Esophagus (tissue), 2 donors: ENCODE data around the gene SERTAD4. TPM values are rescaled to one million over a fixed set of nuclear protein-coding genes. Genes with fewer than 3 reads are reported as not detected.
A peak's percentile ranks its signal among the peaks of the same experiment; 100 is the strongest.

Source experiments
- H3K27ac ChIP-seq, 2 donors: one replicate each; pipeline ENCODE4 v1.5.1; 2013; ENCODE audit warnings: low read depth in 2 of 2, mild to moderate bottlenecking in 2 of 2, inconsistent platforms in 1 of 2, low read length in 1 of 2, moderate library complexity in 1 of 2
- H3K27me3 ChIP-seq, 2 donors: one replicate each; pipeline ENCODE4 v1.6.1; 2013; ENCODE audit warnings: low read length in 2 of 2, control low read depth in 1 of 2, mild to moderate bottlenecking in 1 of 2; ENCODE audit not compliant: insufficient read depth in 2 of 2, control insufficient read depth in 1 of 2
- H3K36me3 ChIP-seq, 2 donors: one replicate each; pipeline ENCODE4 v1.6.1; 2013; ENCODE audit warnings: low read length in 1 of 2; ENCODE audit not compliant: control insufficient read depth in 2 of 2, insufficient read depth in 2 of 2
- H3K4me1 ChIP-seq, 2 donors: one replicate each; pipeline ENCODE4 v1.6.1; 2013; ENCODE audit warnings: low read length in 1 of 2; ENCODE audit not compliant: control insufficient read depth in 2 of 2, insufficient read depth in 2 of 2
- H3K4me3 ChIP-seq, 2 donors: one replicate each; pipeline ENCODE4 v1.5.1; 2013; ENCODE audit warnings: low read length in 2 of 2, mild to moderate bottlenecking in 2 of 2, low read depth in 1 of 2, moderate library complexity in 1 of 2
- H3K9me3 ChIP-seq, 2 donors: one replicate each; pipeline ENCODE4 v1.6.1; 2013; ENCODE audit warnings: mild to moderate bottlenecking in 2 of 2, low read depth in 1 of 2, low read length in 1 of 2, moderate library complexity in 1 of 2; ENCODE audit not compliant: control insufficient read depth in 2 of 2, insufficient read depth in 1 of 2
- WGBS, 2 donors: extraction: QIAGEN DNeasy Blood & Tissue Kit; methylation state at CpG; one replicate each; pipeline ENCODE4 v1.1.7; 2013; 5-methylcytosine and 5-hydroxymethylcytosine counted together
- polyA plus RNA-seq, 2 donors: library from polyadenylated mRNA; stranded (reverse); fragments of 200-250 nt; gene quantifications; one replicate each; pipeline ENCODE4 v1.2.3, GENCODE V29; 2013
- donor health status: healthy with polysubstance abuse.
- donor health status: Bipolar disorder and iron deficiency.

The SERTAD4 gene
- polyA plus RNA-seq, 2 donors: 3.0 to 4.2 TPM

DNA sequence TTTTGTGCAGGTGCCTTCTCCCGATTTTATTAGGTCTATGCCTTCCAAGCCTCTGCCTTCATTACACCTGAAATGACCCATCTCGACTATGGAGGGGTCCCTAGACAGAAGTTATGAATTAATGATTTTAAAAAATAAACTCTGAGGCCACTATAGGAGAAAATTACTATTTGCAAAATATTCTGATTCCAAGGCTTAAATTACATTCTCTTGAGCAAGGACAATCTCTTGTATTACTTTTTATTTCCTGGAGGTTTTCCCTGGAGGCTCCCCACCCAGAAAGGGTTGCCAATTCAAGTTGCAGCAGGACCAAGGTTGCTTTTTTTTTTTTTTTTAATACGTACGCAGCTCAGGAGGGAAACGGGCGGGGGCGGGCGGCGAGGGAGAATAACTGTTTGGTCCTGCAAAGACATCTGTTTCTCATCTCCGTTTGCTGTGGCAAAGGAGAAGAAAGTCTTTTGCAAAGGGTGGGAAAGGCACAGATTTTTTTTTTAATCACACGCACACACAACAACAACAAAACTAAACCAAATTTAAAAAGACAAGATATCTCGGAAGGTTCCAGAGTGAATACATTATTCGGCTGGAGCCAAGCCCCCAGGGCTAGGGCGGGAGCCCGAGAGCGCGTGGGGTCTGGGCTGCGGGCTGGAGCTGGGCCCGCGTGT is 618 bp upstream of the SERTAD4 start:
- Histone ChIP-seq H3K4me1 (peaks cover 0 to 7% of the 10 kb centered on the region in 2 donors), H3K4me3 (peak overlapping the region; percentile 23 to 60), H3K36me3 (no peaks in the 10 kb centered on the region), H3K27ac (peak overlapping the region; percentile 70 to 74), H3K9me3 (no peaks in the 10 kb centered on the region), H3K27me3 (peaks cover 0 to 2% of the 10 kb centered on the region in 2 donors)
- WGBS, 2 donors: 2 to 6% methylated on average over 20 of the region's 20 CpGs

DNA sequence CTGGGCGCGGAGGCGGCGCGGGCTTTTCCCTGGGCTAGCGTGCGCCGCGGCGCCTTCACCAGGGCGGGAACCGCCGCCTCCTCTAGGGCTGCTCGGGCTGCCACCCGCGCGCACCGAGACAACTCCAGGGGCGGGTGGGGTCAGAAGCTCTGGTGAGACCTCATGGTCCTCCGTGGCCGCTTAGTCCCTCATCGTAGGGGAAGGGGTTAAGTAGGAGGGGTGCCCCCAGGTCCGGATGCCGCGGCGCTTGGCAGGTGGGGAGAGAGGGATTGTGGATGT is 559 bp downstream of the SERTAD4 start:
- Histone ChIP-seq H3K27me3 (peaks cover 0 to 2% of the 10 kb centered on the region in 2 donors), H3K27ac (peak overlapping the region; percentile 70), H3K4me3 (peak overlapping the region; percentile 60 to 70), H3K4me1 (peaks cover 0 to 8% of the 10 kb centered on the region in 2 donors), H3K9me3 (no peaks in the 10 kb centered on the region), H3K36me3 (no peaks in the 10 kb centered on the region)
- 0 to 1% methylated on average over 26 of the region's 26 CpGs for whole genome bisulfite sequencing, 2 donors

DNA sequence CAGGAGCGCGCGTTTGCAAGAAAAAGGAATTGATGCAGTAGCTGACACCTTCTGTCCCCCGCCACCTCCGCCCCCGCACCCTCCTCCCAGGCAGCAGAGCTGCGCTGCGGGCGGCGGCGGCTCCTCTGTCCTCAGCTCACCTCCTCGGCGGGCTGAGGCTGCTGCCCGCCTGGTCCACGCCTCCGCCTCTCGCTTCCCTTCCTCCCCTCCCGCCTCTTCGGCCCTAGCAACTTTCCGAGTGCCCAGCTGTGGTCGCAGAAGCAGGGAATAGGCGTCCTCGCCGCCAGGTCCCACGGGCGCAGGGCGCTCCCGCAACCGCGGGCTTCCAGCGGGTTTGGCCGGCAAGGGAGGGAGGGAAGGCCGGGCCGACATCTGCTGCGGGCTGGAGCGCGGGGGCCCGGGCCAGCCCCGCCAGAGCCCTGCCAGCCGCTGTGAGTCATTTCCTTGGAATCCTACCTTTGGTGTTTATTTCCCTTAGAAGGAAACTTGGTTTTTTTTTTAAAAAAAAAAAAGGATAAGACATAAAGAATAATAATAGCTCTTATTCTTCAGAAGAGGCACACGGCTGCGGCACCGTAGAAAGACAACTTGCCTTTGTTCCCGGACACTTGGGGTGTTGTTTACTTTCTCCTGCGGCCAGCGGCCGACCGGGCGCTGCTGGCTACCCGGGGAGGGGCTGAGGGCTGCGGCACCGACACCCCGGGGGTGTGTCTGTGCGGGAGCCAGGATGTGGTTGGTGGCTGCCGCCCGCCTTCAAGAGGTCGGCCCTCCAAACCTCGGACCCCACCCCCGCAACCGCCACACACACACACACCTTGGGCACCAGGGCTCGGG is 1.1 kb downstream of the SERTAD4 start:
- Histone ChIP-seq H3K4me3 (peak overlapping the region; percentile 60 to 70), H3K4me1 (peaks cover 0 to 8% of the 10 kb centered on the region in 2 donors), H3K36me3 (no peaks in the 10 kb centered on the region), H3K9me3 (no peaks in the 10 kb centered on the region), H3K27me3 (peaks cover 0 to 2% of the 10 kb centered on the region in 2 donors), H3K27ac (peak overlapping the region; percentile 70)
- WGBS, 2 donors: 2% methylated on average over 58 to 61 of the region's 61 CpGs

DNA sequence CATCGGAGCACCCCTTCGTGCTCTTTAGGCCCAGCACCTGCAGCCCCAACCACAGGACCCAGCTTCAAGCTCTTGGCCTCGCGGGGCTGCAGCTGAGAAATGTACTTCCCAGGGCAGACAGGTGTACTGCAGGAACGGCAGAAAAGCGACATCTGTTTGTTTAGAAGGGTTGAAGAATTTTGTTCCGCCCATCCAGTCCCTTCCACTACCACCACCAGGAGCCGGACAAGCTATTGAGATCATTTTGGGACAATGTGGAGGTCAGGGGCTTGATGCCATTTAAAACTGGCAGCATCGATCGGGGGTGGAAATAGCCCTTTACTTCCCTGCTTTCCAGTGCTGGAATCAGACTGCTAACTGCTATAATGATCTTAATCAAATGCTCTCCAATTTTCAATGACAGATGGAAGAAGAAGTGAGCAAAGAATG is 1.7 kb downstream of the SERTAD4 start:
- H3K4me3 ChIP-seq: peak overlapping the region; percentile 60 to 70
- 22 to 31% methylated on average over 10 of the region's 10 CpGs for whole genome bisulfite sequencing, 2 donors
- no peaks in the 10 kb centered on the region for H3K9me3 ChIP-seq

DNA sequence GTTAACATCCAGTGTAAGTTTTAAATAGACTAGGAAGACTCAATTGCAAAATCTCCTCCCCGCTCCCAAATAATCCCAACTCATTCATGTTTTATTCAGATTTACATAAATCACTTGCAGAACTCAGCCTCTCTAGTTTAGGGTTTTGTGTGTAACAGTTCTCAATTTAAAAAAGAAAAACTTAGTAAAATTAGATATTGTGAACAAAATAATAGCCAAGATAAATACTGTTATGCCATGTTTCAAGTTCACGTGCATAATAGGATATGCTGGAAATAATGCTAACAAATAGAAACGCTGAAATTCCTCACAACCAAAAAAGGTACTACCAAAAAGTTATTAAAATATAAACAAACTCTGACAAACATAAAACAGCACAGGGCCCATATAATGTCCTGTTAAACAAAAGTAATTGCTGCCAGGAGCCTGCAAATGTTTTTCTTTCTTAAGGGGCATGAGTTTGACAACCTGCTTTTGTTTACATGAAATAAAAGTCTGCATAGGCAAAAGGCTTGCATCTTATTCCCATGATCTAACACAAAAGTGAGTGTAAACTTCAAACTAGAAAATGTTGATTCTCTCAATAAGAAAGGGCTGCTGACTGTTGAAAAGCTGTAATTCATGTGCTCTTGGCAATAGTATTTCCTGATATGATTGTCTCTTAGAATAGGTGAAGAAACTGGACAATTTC is 2.9 kb downstream of the SERTAD4 start:
- no peak overlapping the region for H3K27ac ChIP-seq
- 85 to 91% methylated on average over 3 of the region's 3 CpGs for WGBS, 2 donors
- no peak overlapping the region for H3K4me3 ChIP-seq
- peaks cover 0 to 4% of the 10 kb centered on the region in 2 donors for H3K36me3 ChIP-seq
- peaks cover 0 to 2% of the 10 kb centered on the region in 2 donors for H3K27me3 ChIP-seq
- H3K4me1 ChIP-seq: peaks cover 0 to 8% of the 10 kb centered on the region in 2 donors
- no peaks in the 10 kb centered on the region for H3K9me3 ChIP-seq

More for the DNA sequence above, 1.7 kb downstream of the SERTAD4 start:
- peak overlapping the region; percentile 47 to 48 for H3K27ac ChIP-seq
- H3K27me3 ChIP-seq: peaks cover 0 to 2% of the 10 kb centered on the region in 2 donors
- H3K4me1 ChIP-seq: peaks cover 0 to 8% of the 10 kb centered on the region in 2 donors
- no peaks in the 10 kb centered on the region for H3K36me3 ChIP-seq

DNA sequence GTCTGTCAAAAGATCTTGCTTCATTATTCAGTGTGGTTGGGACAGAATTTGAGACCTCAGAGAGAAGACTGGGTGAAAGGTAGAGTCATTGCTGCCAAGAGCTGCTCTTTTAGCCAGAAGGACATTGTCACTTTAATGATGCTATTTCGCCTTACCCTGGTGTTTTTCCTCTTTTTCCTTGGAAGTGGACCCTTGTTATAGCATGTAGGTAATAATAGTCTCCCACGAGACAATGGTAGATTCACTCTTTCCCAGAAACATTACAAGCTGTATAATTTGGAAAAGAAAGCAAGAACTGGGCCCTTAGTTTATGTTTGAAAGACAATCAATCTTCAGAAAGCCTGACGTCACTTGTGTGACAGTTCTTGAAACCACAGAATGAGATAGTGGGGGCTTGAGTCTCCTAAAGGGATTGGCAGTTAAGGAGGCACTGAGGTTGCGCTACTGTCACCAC is 3.8 kb downstream of the SERTAD4 start:
- 47 to 63% methylated on average over 4 of the region's 4 CpGs for WGBS, 2 donors
- H3K4me3 ChIP-seq: no peak overlapping the region
- H3K27me3 ChIP-seq: peaks cover 0 to 2% of the 10 kb centered on the region in 2 donors
- H3K27ac ChIP-seq: peak overlapping the region; percentile 23 to 85
- H3K4me1 ChIP-seq: peaks cover 0 to 8% of the 10 kb centered on the region in 2 donors
- peaks cover 0 to 5% of the 10 kb centered on the region in 2 donors for H3K36me3 ChIP-seq
- no peaks in the 10 kb centered on the region for H3K9me3 ChIP-seq

DNA sequence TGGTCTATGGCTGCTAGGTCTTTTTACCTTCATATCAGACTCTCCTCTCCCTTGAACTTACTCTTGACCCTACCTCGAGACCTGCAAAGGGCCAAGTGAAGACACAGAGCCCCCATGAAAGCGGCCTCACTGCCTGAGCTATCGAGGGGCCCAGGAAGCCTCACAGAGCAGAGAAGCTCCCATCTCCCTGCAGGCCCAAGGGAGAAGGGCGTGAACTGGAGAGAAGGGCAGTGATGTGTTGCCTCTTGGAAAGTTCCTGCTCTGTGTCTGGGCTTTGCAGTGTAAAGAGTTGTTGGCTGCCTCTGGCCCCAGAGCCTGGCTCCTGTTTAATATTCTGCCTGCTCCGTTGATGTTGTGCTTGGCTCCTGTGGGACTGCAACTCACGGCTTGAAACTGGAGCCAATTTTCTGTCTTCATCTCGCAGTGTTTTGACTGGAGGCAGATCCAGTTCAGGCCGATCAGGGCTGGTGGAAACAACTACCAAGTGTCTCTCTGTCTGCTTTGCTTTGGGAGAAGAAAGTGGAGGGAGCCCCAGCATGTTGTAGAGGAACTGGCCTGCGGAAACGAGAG is 4.3 kb downstream of the SERTAD4 start:
- 20 to 33% methylated on average over 10 of the region's 10 CpGs for WGBS, 2 donors
- Histone ChIP-seq H3K27me3 (peaks cover 0 to 2% of the 10 kb centered on the region in 2 donors), H3K9me3 (no peaks in the 10 kb centered on the region), H3K4me1 (peaks cover 0 to 8% of the 10 kb centered on the region in 2 donors), H3K4me3 (no peak overlapping the region), H3K27ac (peak overlapping the region; percentile 23 to 85), H3K36me3 (peaks cover 0 to 5% of the 10 kb centered on the region in 2 donors)

DNA sequence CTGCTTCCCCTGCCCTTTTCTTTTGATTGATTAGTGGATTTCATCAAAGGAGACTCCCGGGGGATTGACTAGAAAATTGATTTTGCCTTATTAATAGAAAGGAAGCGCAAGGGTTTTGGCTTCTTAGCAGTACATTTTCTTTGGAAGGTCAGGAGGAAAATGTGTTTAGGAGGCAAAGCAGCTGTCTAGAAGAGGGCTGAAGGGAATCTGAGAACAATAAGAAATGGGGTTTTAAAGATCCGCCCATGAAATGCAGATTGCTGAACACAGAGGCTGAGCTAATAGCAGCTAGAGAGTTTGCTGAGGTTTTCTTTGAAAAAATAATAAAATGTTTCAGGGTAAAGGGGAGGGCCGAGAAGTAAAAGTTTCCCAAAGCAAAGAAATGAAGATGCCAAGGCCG is 4.9 kb downstream of the SERTAD4 start:
- H3K4me1 ChIP-seq: peaks cover 0 to 8% of the 10 kb centered on the region in 2 donors
- peaks cover 0 to 5% of the 10 kb centered on the region in 2 donors for H3K36me3 ChIP-seq
- WGBS, 2 donors: 39 to 46% methylated on average over 5 of the region's 5 CpGs
- H3K27ac ChIP-seq: peak overlapping the region; percentile 23 to 85
- peaks cover 0 to 2% of the 10 kb centered on the region in 2 donors for H3K27me3 ChIP-seq
- no peak overlapping the region for H3K4me3 ChIP-seq
- H3K9me3 ChIP-seq: no peaks in the 10 kb centered on the region

DNA sequence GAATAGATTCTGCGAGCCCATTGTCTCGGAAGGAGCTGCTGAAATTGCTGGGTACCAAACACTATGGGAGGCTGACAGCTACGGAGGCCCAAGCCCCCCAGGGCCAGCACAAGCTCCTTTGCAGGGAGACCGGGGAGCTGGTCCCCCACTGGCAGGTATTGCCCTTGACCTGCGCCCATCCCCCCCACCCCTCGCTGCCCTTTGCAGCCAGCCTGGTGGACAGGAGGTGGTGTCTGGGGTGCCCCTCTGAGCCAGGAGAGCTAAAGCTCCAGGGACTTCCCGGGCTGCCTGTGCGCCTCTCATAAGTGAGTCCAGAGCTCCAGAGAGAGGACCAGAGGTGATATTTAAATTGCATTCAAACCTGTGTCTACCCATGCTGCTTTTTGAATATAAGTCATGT is 5.4 kb downstream of the SERTAD4 start:
- Histone ChIP-seq H3K27ac (peak overlapping the region in 1 of 2 donors; percentile 3), H3K27me3 (peaks cover 0 to 2% of the 10 kb centered on the region in 2 donors), H3K4me3 (no peak overlapping the region), H3K9me3 (no peaks in the 10 kb centered on the region), H3K36me3 (peaks cover 0 to 5% of the 10 kb centered on the region in 2 donors), H3K4me1 (peaks cover 0 to 8% of the 10 kb centered on the region in 2 donors)
- WGBS, 2 donors: 67 to 74% methylated on average over 8 of the region's 8 CpGs
